Esophagus muscularis mucosa (tissue), 4 donors: ENCODE measurements around the gene MAPKAP1. TPM values are rescaled to one million over a fixed set of nuclear protein-coding genes. Genes with fewer than 3 reads are reported as not detected.

Experiments used
- DNase-seq: peaks from one replicate; pipeline ENCODE4 v3.0.0-alpha.2; 2017; ENCODE audit errors: extremely low spot score
- H3K27ac ChIP-seq, 4 donors: fragments of 200-600 bp; sonication (generic); replicated peaks in 1 of 4; 1 replicate in 3 of 4; 2 replicates in 1 of 4; pipeline ENCODE4 v1.5.1; 2016 to 2019; ENCODE audit warnings: mild to moderate bottlenecking in 1 of 4
- H3K27me3 ChIP-seq, 4 donors: fragments of 200-600 bp; sonication (generic); one replicate each; pipeline versions ENCODE4 v1.5.1 to v1.6.0; 2016 to 2019
- H3K36me3 ChIP-seq, 4 donors: fragments of 200-600 bp; sonication (generic); one replicate each; pipeline ENCODE4 v1.5.1; 2016 to 2019
- H3K4me1 ChIP-seq, 4 donors: fragments of 200-600 bp; sonication (generic); one replicate each; pipeline ENCODE4 v1.5.1; 2016 to 2019
- H3K4me3 ChIP-seq, 4 donors: fragments of 200-600 bp; sonication (generic); 1 replicate in 2 of 4; 2 replicates in 2 of 4; pipeline ENCODE4 v1.5.1; 2016 to 2019; ENCODE audit warnings: mild to moderate bottlenecking in 4 of 4, moderate library complexity in 1 of 4
- H3K9me3 ChIP-seq, 4 donors: fragments of 200-600 bp; sonication (generic); 1 replicate in 3 of 4; 2 replicates in 1 of 4; pipeline ENCODE4 v1.5.1; 2016 to 2019
- EP300 ChIP-seq: sonication (generic); formaldehyde crosslinking; IDR thresholded peaks from one replicate; pipeline ENCODE4 v1.6.1; 2017; ENCODE audit warnings: antibody characterized with exemption
- POLR2A ChIP-seq: fragments of 450-650 bp; IDR thresholded peaks from one replicate; pipeline ENCODE4 v1.6.1; 2017; ENCODE audit warnings: antibody characterized with exemption, moderate library complexity, mild to moderate bottlenecking, low read depth
- POLR2AphosphoS5 ChIP-seq, 2 donors: sonication (generic); formaldehyde crosslinking; IDR thresholded peaks; one replicate each; pipeline ENCODE4 v1.6.1; 2017; ENCODE audit warnings: antibody characterized with exemption in 2 of 2
- WGBS: methylation state at CpG from one replicate; pipeline ENCODE4 v1.1.5; 2018; 5-methylcytosine and 5-hydroxymethylcytosine counted together
- intact Hi-C: fragments of 100-400 bp; cut with DNase I; formaldehyde crosslinking; loops from one replicate; pipeline ENCODE4 v1.15.1; 2023
- total RNA-seq, 4 donors: library from RNA; depleted of rRNA; stranded (reverse); fragments of >200 nt; gene quantifications; one replicate each; pipeline versions ENCODE4 v1.1.0 to v1.2.1, GENCODE V29; 2016
- TF ChIP-seq, protein P1 (sequence below), 3 experiments: fragments of 200-600 bp in 2 of 3; fragments of 450-650 bp in 1 of 3; sonication (generic) in 2 of 3; IDR thresholded peaks; one replicate each; pipeline ENCODE4 v1.5.1; 2017 to 2019; ENCODE audit warnings: antibody characterized with exemption in 3 of 3, mild to moderate bottlenecking in 2 of 3, moderate library complexity in 1 of 3

MAPKAP1 gene
- total RNA-seq, 4 donors from 2014 or later: 84.3 to 103 (median 93.4) TPM

DNA sequence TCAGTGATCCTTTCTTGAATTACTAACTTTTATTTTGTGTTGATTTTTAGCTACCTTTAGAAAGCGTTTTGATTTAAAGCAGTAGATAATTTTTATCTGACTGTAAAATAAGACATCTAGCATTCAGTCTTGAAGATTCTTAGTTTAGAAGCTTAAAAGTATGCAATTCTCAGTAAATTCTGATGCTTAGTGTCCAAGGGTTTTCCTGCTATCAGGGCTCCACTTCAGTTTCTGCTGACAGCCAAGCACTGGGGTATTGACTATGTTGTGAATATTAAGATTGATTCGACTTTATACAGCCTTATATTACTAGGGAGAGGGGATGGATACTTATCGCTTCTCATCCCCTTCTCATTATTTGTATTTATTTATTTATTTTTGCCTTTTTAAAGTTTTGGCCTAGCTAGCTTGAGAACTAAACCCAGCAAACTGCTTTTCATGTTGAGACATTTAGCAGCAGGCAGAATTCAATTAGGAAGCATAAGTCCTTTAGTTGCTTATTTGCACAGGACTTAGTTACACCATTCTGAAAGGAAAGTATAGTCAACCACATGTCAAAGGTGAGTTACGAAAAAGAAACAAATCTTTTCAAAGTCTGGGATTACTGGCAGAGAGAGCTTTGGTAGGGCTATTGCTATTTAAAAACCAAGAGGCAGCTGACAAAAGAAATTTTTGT lies 43.1 kb upstream of the MAPKAP1 start:
- 53% methylated on average over 4 of the region's 4 CpGs for WGBS
- intact Hi-C loops: loop anchor here (5.0 kb wide), 2 partner anchors 43 to 142 kb away; partner anchors contain the start of gene MAPKAP1

DNA sequence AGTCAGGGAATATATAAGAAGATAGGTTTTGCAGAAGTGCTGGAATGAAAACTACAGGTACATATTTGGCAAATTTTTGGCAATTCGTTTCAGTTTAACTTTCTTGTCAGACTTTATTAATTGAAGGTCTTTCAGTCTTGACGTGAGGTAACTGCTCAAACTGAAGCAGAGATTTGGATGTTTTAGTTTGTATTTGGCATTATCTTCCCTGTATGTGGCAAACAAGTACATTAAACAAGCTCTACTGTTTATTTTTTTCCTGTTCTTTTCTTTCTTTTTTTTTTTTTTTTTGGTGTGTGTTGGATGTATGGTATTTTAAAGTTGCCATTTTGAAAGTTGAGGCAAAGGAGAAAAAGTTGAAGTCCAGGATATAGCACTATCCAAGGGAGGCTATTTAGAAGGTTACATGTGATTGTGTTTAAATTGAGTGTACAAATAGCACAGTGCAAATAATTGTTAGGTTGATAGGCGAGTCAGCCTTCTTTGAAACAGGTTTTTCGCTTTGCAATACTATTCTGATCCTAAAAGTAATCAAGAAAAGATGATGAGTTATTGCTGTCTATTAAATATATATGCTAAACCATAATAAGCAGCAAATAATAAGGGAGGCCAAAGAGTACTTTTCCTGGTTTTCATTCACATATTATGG lies 42.4 kb upstream of the MAPKAP1 start:
- intact Hi-C loops: loop anchor here (5.0 kb wide), 2 partner anchors 42 to 143 kb away; partner anchors contain the start of gene MAPKAP1
- Histone ChIP-seq H3K27me3 (no peaks in the 10 kb centered on the region), H3K4me1 (peaks cover 29 to 67% (median 65%) of the 10 kb centered on the region in 4 donors), H3K27ac (peak overlapping the region; percentile 88 to 96 (median 92)), H3K36me3 (no peaks in the 10 kb centered on the region), H3K9me3 (no peaks in the 10 kb centered on the region), H3K4me3 (peak overlapping the region; percentile 78 to 96 (median 92))
- TF ChIP-seq POLR2A (no peak), EP300 (no peak), POLR2AphosphoS5 (IDR thresholded peaks at IDR 0.05) (no peak)
- TF ChIP-seq, protein P1, sequence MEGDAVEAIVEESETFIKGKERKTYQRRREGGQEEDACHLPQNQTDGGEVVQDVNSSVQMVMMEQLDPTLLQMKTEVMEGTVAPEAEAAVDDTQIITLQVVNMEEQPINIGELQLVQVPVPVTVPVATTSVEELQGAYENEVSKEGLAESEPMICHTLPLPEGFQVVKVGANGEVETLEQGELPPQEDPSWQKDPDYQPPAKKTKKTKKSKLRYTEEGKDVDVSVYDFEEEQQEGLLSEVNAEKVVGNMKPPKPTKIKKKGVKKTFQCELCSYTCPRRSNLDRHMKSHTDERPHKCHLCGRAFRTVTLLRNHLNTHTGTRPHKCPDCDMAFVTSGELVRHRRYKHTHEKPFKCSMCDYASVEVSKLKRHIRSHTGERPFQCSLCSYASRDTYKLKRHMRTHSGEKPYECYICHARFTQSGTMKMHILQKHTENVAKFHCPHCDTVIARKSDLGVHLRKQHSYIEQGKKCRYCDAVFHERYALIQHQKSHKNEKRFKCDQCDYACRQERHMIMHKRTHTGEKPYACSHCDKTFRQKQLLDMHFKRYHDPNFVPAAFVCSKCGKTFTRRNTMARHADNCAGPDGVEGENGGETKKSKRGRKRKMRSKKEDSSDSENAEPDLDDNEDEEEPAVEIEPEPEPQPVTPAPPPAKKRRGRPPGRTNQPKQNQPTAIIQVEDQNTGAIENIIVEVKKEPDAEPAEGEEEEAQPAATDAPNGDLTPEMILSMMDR (IDR thresholded peaks at IDR 0.05): no peak
- DNase-seq: no peak
- WGBS: 62% methylated on average over 4 of the region's 4 CpGs

More for the DNA sequence above, 43.1 kb upstream of the MAPKAP1 start:
- no peak for DNase-seq
- Histone ChIP-seq H3K27me3 (no peaks in the 10 kb centered on the region), H3K4me1 (peaks cover 29 to 66% (median 61%) of the 10 kb centered on the region in 4 donors), H3K9me3 (no peaks in the 10 kb centered on the region), H3K36me3 (no peaks in the 10 kb centered on the region), H3K27ac (peak overlapping the region; percentile 88 to 96 (median 92)), H3K4me3 (peak overlapping the region; percentile 78 to 96 (median 92))
- TF ChIP-seq POLR2A: no peak

GRCh38 chr9:125748446-125749099 lies 41.6 kb upstream of the MAPKAP1 start:
- H3K27me3 ChIP-seq: no peaks in the 10 kb centered on the region
- peaks cover 29 to 60% (median 57%) of the 10 kb centered on the region in 4 donors for H3K4me1 ChIP-seq
- peak overlapping the region; percentile 88 to 96 (median 92) for H3K27ac ChIP-seq
- no peak for TF ChIP-seq EP300
- no peak for TF ChIP-seq POLR2AphosphoS5 (IDR thresholded peaks at IDR 0.05)
- no peak for TF ChIP-seq POLR2A
- TF ChIP-seq, protein P1 (IDR thresholded peaks at IDR 0.05): no peak
- peak overlapping the region; percentile 78 to 96 (median 92) for H3K4me3 ChIP-seq
- 14% methylated on average over 30 of the region's 30 CpGs for WGBS
- H3K9me3 ChIP-seq: no peaks in the 10 kb centered on the region
- no peak for DNase-seq
- no peaks in the 10 kb centered on the region for H3K36me3 ChIP-seq
- intact Hi-C loops: loop anchor here (5.0 kb wide), 2 partner anchors 41 to 144 kb away; partner anchors contain the start of gene MAPKAP1

DNA sequence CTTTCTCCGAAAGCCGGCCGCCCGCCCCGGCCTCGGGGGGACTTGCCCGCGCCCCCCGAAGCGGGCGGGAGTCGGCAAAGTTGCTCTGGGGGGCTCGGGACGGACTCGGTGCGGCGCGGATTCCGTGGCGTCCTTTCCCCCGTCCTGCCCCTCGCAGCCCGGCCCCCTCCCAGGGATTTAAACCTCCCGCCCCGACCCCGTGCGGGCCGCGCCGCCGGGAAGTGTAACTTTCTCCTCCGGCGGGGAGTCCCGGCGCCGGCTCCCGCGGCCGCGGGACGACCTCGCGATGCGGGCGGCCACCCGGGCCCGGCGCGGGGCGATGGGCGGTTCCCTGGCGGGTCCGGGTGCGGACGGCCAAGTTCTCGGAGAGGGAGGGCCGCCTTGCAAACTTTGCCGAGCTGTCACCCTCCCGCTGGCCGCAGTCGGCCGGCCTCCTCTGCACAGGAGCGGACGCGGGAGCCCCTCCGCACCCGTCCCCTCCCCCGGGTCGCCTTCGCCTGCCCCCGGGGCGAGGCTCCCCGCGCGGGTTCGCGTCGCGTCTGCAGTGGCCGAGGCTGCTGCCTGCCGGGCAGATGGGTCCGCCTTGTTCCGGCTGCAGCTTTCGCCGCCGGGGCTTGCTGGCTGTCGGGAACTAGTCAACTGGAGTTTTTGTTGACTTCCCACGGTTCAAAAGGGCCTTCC lies 40.9 kb upstream of the MAPKAP1 start:
- intact Hi-C loops: loop anchor here (5.0 kb wide), 2 partner anchors 41 to 144 kb away; partner anchors contain the start of gene MAPKAP1
- H3K36me3 ChIP-seq: no peaks in the 10 kb centered on the region
- DNase-seq: no peak
- H3K27ac ChIP-seq: peak overlapping the region; percentile 88 to 96 (median 92)
- no peaks in the 10 kb centered on the region for H3K27me3 ChIP-seq
- whole genome bisulfite sequencing: 0% methylated on average over 10 of the region's 88 CpGs
- H3K4me3 ChIP-seq: peak overlapping the region; percentile 78 to 96 (median 92)
- TF ChIP-seq EP300 (no peak), POLR2AphosphoS5 (IDR thresholded peaks at IDR 0.05) (peak in 1 of 2 donors; percentile 5)
- no peaks in the 10 kb centered on the region for H3K9me3 ChIP-seq
- H3K4me1 ChIP-seq: peaks cover 29 to 53% (median 50%) of the 10 kb centered on the region in 4 donors

GRCh38 chr9:125747053-125747764 lies 40.2 kb upstream of the MAPKAP1 start, which contains the start of gene PBX3:
TSS of gene PBX3 (plus strand) at chr9:125747373.
- intact Hi-C loops: loop anchor here (5.0 kb wide), 2 partner anchors 40 to 145 kb away; partner anchors contain the start of gene MAPKAP1
- no peaks in the 10 kb centered on the region for H3K27me3 ChIP-seq
- peak within 1 kb of the TSS; percentile 78 to 96 (median 92) for H3K4me3 ChIP-seq
- no peak for DNase-seq
- H3K27ac ChIP-seq: peak within 1 kb of the TSS; percentile 88 to 96 (median 92)
- peaks cover 29 to 46% (median 44%) of the 10 kb centered on the region in 4 donors for H3K4me1 ChIP-seq
- TF ChIP-seq POLR2AphosphoS5 (IDR thresholded peaks at IDR 0.05) (peak; percentile 9 to 17), POLR2A (no peak)
- WGBS: no CpG with 5 or more reads among the region's 107 CpGs
- H3K36me3 ChIP-seq: no peaks in the 10 kb centered on the region
- H3K9me3 ChIP-seq: no peaks in the 10 kb centered on the region
